Keratinocyte (primary cell): Measurements from ENCODE around the gene CCDC28B. TPM values are rescaled to one million over a fixed set of nuclear protein-coding genes. Genes with fewer than 3 reads are reported as not detected.

Experiments
- DNase-seq: peaks from one replicate; pipeline ENCODE4 v3.0.0-alpha.2; 2011; ENCODE audit warnings: low read depth, missing footprints, low spot score
- FAIRE-seq: peaks from 2 replicates; lab custom pipeline; 2011; peaks lifted over from hg19 to GRCh38; lab: Jason Lieb, UNC
- H2AFZ ChIP-seq: 2 replicates; pipeline ENCODE4 v1.6.0; 2012; ENCODE audit warnings: low read length, control low read depth, inconsistent platforms; ENCODE audit not compliant: control insufficient read depth
- H3K27ac ChIP-seq: 2 replicates; pipeline ENCODE4 v1.5.1; 2011; ENCODE audit warnings: low read length; ENCODE audit not compliant: control insufficient read depth, insufficient read depth
- H3K27me3 ChIP-seq: 3 replicates; pipeline ENCODE4 v1.6.0; 2011; ENCODE audit warnings: low read length; ENCODE audit not compliant: control insufficient read depth, insufficient read depth; ENCODE audit errors: extremely low read depth
- H3K36me3 ChIP-seq, 2 experiments: 2 replicates in 1 of 2; 3 replicates in 1 of 2; pipeline ENCODE4 v1.5.1; 2011; ENCODE audit warnings: low read length in 2 of 2, mild to moderate bottlenecking in 1 of 2; ENCODE audit not compliant: control insufficient read depth in 2 of 2, insufficient read depth in 2 of 2; ENCODE audit errors: extremely low read depth in 1 of 2
- H3K4me1 ChIP-seq: 3 replicates; pipeline ENCODE4 v1.5.1; 2011; ENCODE audit warnings: low read length; ENCODE audit not compliant: control insufficient read depth, insufficient read depth; ENCODE audit errors: extremely low read depth
- H3K4me2 ChIP-seq: 3 replicates; pipeline ENCODE4 v1.6.0; 2011; ENCODE audit warnings: low read depth, low read length; ENCODE audit not compliant: control insufficient read depth, insufficient read depth; ENCODE audit errors: extremely low read depth
- H3K4me3 ChIP-seq, 3 experiments: fragments of 200-600 bp in 1 of 3; sonication (generic) in 1 of 3; 2 replicates in 2 of 3; 3 replicates in 1 of 3; pipeline ENCODE4 v1.5.1; 2011 to 2016; ENCODE audit warnings: low read length in 3 of 3, mild to moderate bottlenecking in 3 of 3, control low read depth in 2 of 3, inconsistent platforms in 1 of 3, low read depth in 1 of 3, mixed read lengths in 1 of 3, mixed run types in 1 of 3, moderate library complexity in 1 of 3; ENCODE audit not compliant: control insufficient read depth in 2 of 3, insufficient read depth in 2 of 3; ENCODE audit errors: extremely low read depth in 1 of 3
- H3K79me2 ChIP-seq: 2 replicates; pipeline ENCODE4 v1.6.0; 2012; ENCODE audit warnings: low read length; ENCODE audit not compliant: control insufficient read depth, insufficient read depth
- H3K9ac ChIP-seq: 3 replicates; pipeline ENCODE4 v1.6.0; 2011; ENCODE audit warnings: low read length; ENCODE audit not compliant: control insufficient read depth, insufficient read depth; ENCODE audit errors: extremely low read depth
- H3K9me1 ChIP-seq: 3 replicates; pipeline ENCODE4 v1.6.0; 2011; ENCODE audit warnings: low read length; ENCODE audit not compliant: control insufficient read depth, insufficient read depth; ENCODE audit errors: extremely low read depth
- H3K9me3 ChIP-seq: 2 replicates; pipeline ENCODE4 v1.5.1; 2012; ENCODE audit warnings: low read depth, low read length; ENCODE audit not compliant: control insufficient read depth
- H4K20me1 ChIP-seq: 3 replicates; pipeline ENCODE4 v1.6.0; 2011; ENCODE audit warnings: low read length; ENCODE audit not compliant: control insufficient read depth, insufficient read depth; ENCODE audit errors: extremely low read depth
- CTCF ChIP-seq, 3 experiments: IDR thresholded peaks in 1 of 3; conservative IDR thresholded peaks in 1 of 3; optimal IDR thresholded peaks in 1 of 3; 2 replicates in 2 of 3; 3 replicates in 1 of 3; pipeline versions ENCODE3 to v1.5.1; 2011; ENCODE audit warnings: low read length in 3 of 3, mild to moderate bottlenecking in 3 of 3, moderate library complexity in 2 of 3, control low read depth in 1 of 3, inconsistent platforms in 1 of 3; ENCODE audit not compliant: insufficient read depth in 2 of 3; ENCODE audit errors: extremely low read depth in 1 of 3
- EZH2 ChIP-seq: IDR thresholded peaks from one replicate; pipeline ENCODE4 v1.6.1; 2012; ENCODE audit warnings: inconsistent platforms, mild to moderate bottlenecking, low read length, moderate library complexity
- dilution Hi-C: fragments of 300-500 bp; cut with MboI; formaldehyde crosslinking; loops from one replicate; pipeline ENCODE4 v1.7.0; 2020; ENCODE audit warnings: low sequenced_read_pairs; ENCODE audit not compliant: extremely low pct_ligation_motif_present
- polyA minus RNA-seq, 3 experiments: library from RNA; depleted of rRNA, polyadenylated mRNA; stranded (reverse); fragments of >200 nt; gene quantifications; 1 replicate in 1 of 3; 2 replicates in 1 of 3; 3 replicates in 1 of 3; pipeline ENCODE4 v1.2.3, GENCODE V29; 2011
- polyA plus RNA-seq, 5 experiments: library from polyadenylated mRNA; depleted of rRNA in 3 of 5; stranded (reverse) in 3 of 5; stranded (forward) in 1 of 5; unstranded in 1 of 5; fragments of >200 nt; gene quantifications; 1 replicate in 1 of 5; 2 replicates in 3 of 5; 3 replicates in 1 of 5; pipeline versions ENCODE4 v1.2.1 to v1.2.3, GENCODE V29; 2011 to 2012; ENCODE audit warnings: missing spikeins in 2 of 5, low read depth in 1 of 5, low replicate concordance in 1 of 5

CCDC28B gene
- 3.6 to 4.5 TPM (median 3.8 TPM) in 3 replicates for polyA plus RNA-seq
- polyA plus RNA-seq (2011; ENCODE audit: low read depth), result 0.74 TPM
- polyA plus RNA-seq (2011; cell fraction: cytosol; rRNA removed), result 1.8 and 4.2 TPM in 2 replicates
- polyA plus RNA-seq (2011; cell fraction: nucleus; rRNA removed), result 1.6 and 1.8 TPM in 2 replicates
- 4.4 and 7.5 TPM in 2 replicates for polyA plus RNA-seq (2012; ENCODE audit: low replicate concordance)
- 1.0 to 2.3 TPM (median 1.2 TPM) in 3 replicates for polyA minus RNA-seq
- 2.3 TPM for polyA minus RNA-seq (2011; cell fraction: cytosol; rRNA and poly(A)+ RNA removed)
- polyA minus RNA-seq (2011; cell fraction: nucleus; rRNA and poly(A)+ RNA removed), result 0.95 and 1.7 TPM in 2 replicates

- no peaks in the 10 kb centered on the region for H3K9me3 ChIP-seq
- H3K4me1 ChIP-seq, result peaks cover 18% of the 10 kb centered on the region
- H3K36me3 ChIP-seq, result peaks cover 9 to 17% of the 10 kb centered on the region in 2 experiments
- DNase-seq (no peak), FAIRE-seq (peak; percentile 13)
- H3K79me2 ChIP-seq, result no peaks in the 10 kb centered on the region
- H4K20me1 ChIP-seq, result no peaks in the 10 kb centered on the region
- peak within 1 kb of the TSS; percentile 90 for H3K4me2 ChIP-seq
- TF ChIP-seq CTCF (optimal IDR thresholded peaks at IDR 0.05 in 1 of 3, IDR thresholded peaks at IDR 0.05 in 1 of 3, conservative IDR thresholded peaks at IDR 0.05 in 1 of 3; ENCODE audit: extremely low read depth in 1 of 3, insufficient read depth in 2 of 3, low read length in 3 of 3) (no peak), EZH2 (no peak)
- H3K9me1 ChIP-seq, result no peaks in the 10 kb centered on the region
- peak within 1 kb of the TSS; percentile 79 for H3K9ac ChIP-seq
- peak within 1 kb of the TSS; percentile 93 for H2AFZ ChIP-seq
- H3K27ac ChIP-seq, result peak within 1 kb of the TSS; percentile 72
- peak within 1 kb of the TSS; percentile 40 to 73 (median 73) for H3K4me3 ChIP-seq
- no peaks in the 10 kb centered on the region for H3K27me3 ChIP-seq
- dilution Hi-C loops, result no loop called here
These were observed at the start of gene CCDC28B for GRCh38 chr1:32200226-32201010. Gene CCDC28B, plus strand, starts transcription at chr1:32200595. Its CDS starts 1,341 bp downstream, at chr1:32201936.

- Histone ChIP-seq H3K9ac (no peak overlapping the region), H2AFZ (no peak overlapping the region), H4K20me1 (no peaks in the 10 kb centered on the region), H3K4me1 (no peaks in the 10 kb centered on the region), H3K27ac (no peak overlapping the region), H3K4me2 (no peak overlapping the region), H3K36me3 (peaks cover 4% of the 10 kb centered on the region in 2 experiments), H3K27me3 (no peaks in the 10 kb centered on the region), H3K9me1 (no peaks in the 10 kb centered on the region), H3K4me3 (no peak overlapping the region), H3K79me2 (peaks cover 70% of the 10 kb centered on the region), H3K9me3 (no peaks in the 10 kb centered on the region)
- DNase-seq (no peak), FAIRE-seq (no peak)
- dilution Hi-C loops, result no loop called here
- TF ChIP-seq CTCF (optimal IDR thresholded peaks at IDR 0.05 in 1 of 3, IDR thresholded peaks at IDR 0.05 in 1 of 3, conservative IDR thresholded peaks at IDR 0.05 in 1 of 3; ENCODE audit: extremely low read depth in 1 of 3, insufficient read depth in 2 of 3, low read length in 3 of 3) (no peak), EZH2 (no peak)
These were observed 49.5 kb upstream of the CCDC28B start for GRCh38 chr1:32150847-32151246.
